H4 (cell line): ENCODE results near the gene KCNQ1. TPM values are rescaled to one million over a fixed set of nuclear protein-coding genes. Genes with fewer than 3 reads are reported as not detected.

Source experiments
- DNase-seq: peaks from one replicate; pipeline ENCODE4 v3.0.0-alpha.2; 2015; ENCODE audit warnings: low spot score
- total RNA-seq: library from RNA; depleted of rRNA; stranded (reverse); fragments of >200 nt; shearing (Covaris generic); gene quantifications from 2 replicates; pipeline ENCODE4 v1.2.3, GENCODE V29; 2014

Gene KCNQ1
- total RNA-seq, 1 experiment from 2014 or later, result 0.04 TPM

GRCh38 chr11:2836315-2837095 lies 391.7 kb downstream of the KCNQ1 start:
- DNase-seq, result no peak

GRCh38 chr11:2837096-2837601 lies 392.3 kb downstream of the KCNQ1 start:
- peak; percentile 32 for DNase-seq

GRCh38 chr11:2837651-2838050 lies 392.8 kb downstream of the KCNQ1 start:
- no peak for DNase-seq

- DNase-seq, result no peak
These were observed 393.3 kb downstream of the KCNQ1 start for GRCh38 chr11:2838091-2838490.

- no peak for DNase-seq
These were observed 394.0 kb downstream of the KCNQ1 start for GRCh38 chr11:2838676-2839294.

- no peak for DNase-seq
These were observed 394.7 kb downstream of the KCNQ1 start for GRCh38 chr11:2839395-2839943.

GRCh38 chr11:2841411-2842190 lies 396.8 kb downstream of the KCNQ1 start:
- no peak for DNase-seq

GRCh38 chr11:2842876-2843275 lies 398.1 kb downstream of the KCNQ1 start:
- DNase-seq, result no peak

- no peak for DNase-seq
These were observed 398.7 kb downstream of the KCNQ1 start for GRCh38 chr11:2843551-2843950.

GRCh38 chr11:2844116-2844842 lies 399.5 kb downstream of the KCNQ1 start:
- DNase-seq, result no peak

- no peak for DNase-seq
These were observed 400.2 kb downstream of the KCNQ1 start for GRCh38 chr11:2844996-2845395.

GRCh38 chr11:2846056-2846455 lies 401.2 kb downstream of the KCNQ1 start:
- DNase-seq, result no peak

GRCh38 chr11:2846470-2846869 lies 401.7 kb downstream of the KCNQ1 start:
- DNase-seq, result no peak

- no peak for DNase-seq
These were observed 402.8 kb downstream of the KCNQ1 start for GRCh38 chr11:2847561-2847960.

GRCh38 chr11:2848497-2848896 lies 403.7 kb downstream of the KCNQ1 start:
- DNase-seq, result no peak

GRCh38 chr11:2849994-2850770 lies 405.4 kb downstream of the KCNQ1 start:
- DNase-seq, result no peak

- no peak for DNase-seq
These were observed 408.6 kb downstream of the KCNQ1 start for GRCh38 chr11:2853401-2853800.

- DNase-seq, result no peak
These were observed 409.3 kb downstream of the KCNQ1 start for GRCh38 chr11:2853997-2854560.

GRCh38 chr11:2855162-2855561 lies 410.4 kb downstream of the KCNQ1 start:
- DNase-seq, result no peak

- DNase-seq, result no peak
These were observed 412.5 kb downstream of the KCNQ1 start for GRCh38 chr11:2857276-2857675.
